ENCODE data around the gene GPAT3.

Gene GPAT3

DNA sequence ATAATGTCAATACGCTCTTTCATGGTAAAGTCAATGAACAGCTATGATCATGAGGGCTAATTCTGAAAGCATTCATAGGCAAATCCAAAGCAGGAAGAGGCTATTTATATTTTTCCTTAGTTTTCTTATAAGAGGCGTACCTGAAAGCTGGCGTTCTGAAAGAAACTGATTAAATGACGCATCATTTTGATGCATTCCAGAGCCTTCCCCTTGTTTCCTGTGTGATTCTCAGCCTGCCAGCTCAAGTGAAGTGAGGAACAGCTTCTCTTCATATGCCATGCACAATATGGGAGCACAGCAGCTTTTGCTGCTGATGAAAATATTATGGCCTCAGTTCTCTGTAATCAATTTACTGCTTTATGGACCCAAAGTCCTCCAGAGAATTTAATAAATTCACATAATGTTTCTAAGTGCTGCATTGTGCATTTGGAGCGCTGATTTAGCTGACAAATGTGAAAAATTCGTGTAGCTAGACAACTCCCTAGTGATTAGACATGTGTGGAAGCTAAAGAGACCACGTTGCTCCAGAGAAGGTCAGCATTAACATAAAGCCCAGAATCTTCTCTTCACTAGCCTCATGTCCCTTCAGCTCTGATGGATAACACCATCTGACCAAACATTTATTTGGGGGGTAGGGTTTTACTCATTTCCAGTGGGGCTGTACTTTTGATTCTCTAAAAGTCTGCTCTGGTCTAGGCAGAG is 110.8 kb downstream of the GPAT3 start:
- DNase-seq: no peak

DNA sequence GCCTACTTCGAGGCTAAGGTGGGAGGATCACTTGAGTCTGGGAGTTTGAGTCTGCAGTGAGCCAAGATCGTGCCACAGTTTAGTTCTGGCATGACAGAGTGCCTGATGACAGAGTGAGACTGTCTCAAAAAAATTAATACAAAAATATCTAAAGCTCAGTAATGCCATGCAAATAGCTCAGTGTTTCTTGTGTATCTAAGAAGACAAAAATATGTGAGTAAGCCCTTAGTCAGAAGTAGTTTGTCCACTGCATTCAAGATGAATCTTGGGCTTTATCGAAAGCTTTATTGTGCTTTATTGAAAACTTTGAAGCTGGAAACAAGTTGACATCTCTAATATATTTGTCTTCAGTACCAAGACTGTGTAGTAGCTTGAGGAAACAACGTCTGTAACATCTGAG is 115.9 kb downstream of the GPAT3 start:
- no peak for DNase-seq

Data from suppressor macrophage (primary cell).